ENCODE results near the gene TAF6. TPM values are rescaled to one million over a fixed set of nuclear protein-coding genes. Genes with fewer than 3 reads are reported as not detected.
A peak's percentile ranks its signal among the peaks of the same experiment; 100 is the strongest.

TAF6 gene
- total RNA-seq, 1 donor: 22.4 TPM

DNA sequence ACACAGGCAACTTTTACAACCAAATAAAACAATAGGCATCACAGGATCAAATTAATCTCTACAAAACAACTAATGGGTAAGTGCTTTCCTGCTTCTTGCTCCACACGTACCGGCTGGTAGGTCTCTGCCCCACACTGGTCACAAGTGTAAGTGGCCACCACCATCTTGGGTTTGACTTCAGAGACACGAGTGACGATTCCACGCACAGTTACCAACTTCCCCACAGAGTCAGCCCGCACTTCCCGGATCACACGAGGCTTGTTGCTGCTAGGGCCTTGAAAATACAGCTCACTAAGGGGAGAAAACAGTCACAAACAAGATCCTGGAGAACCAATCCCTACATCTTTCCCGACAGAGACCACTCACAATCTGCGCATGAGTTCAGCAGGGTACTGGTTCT, 20.2 kb downstream of the TAF6 start:
- DNase-seq (ENCODE audit: low read depth in 2 of 3, low spot score in 2 of 3): no peak

GRCh38 chr7:100095704-100096103, 23.5 kb downstream of the TAF6 start:
- no peak for DNase-seq (ENCODE audit: low read depth in 2 of 3, low spot score in 2 of 3)

GRCh38 chr7:100095289-100095688, 23.9 kb downstream of the TAF6 start:
- no peak for DNase-seq (ENCODE audit: low read depth in 2 of 3, low spot score in 2 of 3)

DNA sequence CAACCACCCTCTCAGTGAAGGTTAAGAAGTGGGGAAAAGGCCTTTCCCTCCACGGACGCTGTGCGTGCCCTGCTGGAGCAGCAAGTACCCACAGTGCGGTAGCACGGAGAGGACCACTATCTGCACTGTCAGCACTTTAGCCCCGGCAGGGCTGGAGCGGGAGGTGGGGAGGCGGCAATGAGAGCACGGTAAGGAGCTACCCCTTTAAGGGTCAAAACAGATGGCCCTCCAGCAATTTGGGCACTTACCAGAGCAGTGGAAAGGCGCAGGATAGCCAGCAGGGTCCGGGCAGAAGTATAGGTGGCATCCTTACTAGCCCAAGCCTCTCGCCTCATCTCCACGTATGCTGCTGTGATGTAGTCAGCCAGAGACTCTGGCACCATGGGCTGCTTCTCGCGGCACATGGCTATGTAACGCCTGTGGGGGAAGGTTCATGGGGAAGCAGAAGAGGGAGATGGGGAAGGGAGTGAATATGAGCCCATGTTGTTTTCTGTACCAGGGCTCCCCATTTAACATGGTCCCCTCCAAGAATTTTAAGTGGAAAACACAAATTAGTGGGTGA, 25.2 kb downstream of the TAF6 start:
- DNase-seq (ENCODE audit: low read depth in 2 of 3, low spot score in 2 of 3): no peak

GRCh38 chr7:100093498-100093897, 25.7 kb downstream of the TAF6 start:
- DNase-seq (ENCODE audit: low read depth in 2 of 3, low spot score in 2 of 3): no peak

GRCh38 chr7:100093054-100093453, 26.1 kb downstream of the TAF6 start:
- no peak for DNase-seq (ENCODE audit: low read depth in 2 of 3, low spot score in 2 of 3)

DNA sequence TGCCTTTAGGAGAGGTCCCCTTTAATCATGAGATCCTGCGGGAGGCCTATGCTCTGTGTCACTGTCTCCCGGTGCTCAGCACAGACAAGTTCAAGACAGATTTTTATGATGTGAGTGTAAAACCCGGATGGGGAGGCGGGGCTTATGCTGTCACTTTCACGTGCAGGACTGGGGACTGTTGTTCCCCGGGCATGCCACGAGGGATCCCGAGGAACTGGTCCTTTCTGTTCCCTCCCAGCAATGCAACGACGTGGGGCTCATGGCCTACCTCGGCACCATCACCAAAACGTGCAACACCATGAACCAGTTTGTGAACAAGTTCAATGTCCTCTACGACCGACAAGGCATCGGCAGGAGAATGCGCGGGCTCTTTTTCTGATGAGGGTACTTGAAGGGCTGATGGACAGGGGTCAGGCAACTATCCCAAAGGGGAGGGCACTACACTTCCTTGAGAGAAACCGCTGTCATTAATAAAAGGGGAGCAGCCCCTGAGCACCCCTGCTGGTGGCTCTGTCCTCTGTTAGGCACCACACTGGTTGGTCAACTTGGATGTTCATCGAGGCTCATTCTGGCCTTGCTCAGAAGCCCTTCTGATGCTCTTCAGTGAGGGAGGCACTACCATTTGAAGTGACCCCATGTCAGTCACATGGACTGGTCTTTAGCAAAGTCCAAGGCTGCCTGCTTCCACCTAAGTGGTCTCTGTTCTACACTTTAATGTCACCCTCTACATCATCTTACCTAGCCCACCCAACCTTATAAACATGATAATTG, 27.6 kb downstream of the TAF6 start:
- no peak for DNase-seq (ENCODE audit: low read depth in 2 of 3, low spot score in 2 of 3)

- no peak for DNase-seq (ENCODE audit: low read depth in 2 of 3, low spot score in 2 of 3)
Measured at GRCh38 chr7:100090527-100091410, 28.4 kb downstream of the TAF6 start.

GRCh38 chr7:100089458-100090196, 29.5 kb downstream of the TAF6 start:
- DNase-seq (ENCODE audit: low read depth in 2 of 3, low spot score in 2 of 3): no peak

GRCh38 chr7:100088621-100089457, 30.3 kb downstream of the TAF6 start, which contains the start of gene COPS6:
COPS6 (plus strand) TSS chr7:100088969; CDS start chr7:100088991, 22 bp downstream.
- DNase-seq (ENCODE audit: low read depth in 2 of 3, low spot score in 2 of 3): peak; percentile 74 to 79 (median 78)

- no peak for DNase-seq (ENCODE audit: low read depth in 2 of 3, low spot score in 2 of 3)
Measured at GRCh38 chr7:100088095-100088620, 31.0 kb downstream of the TAF6 start.

GRCh38 chr7:100087055-100087750, 32.0 kb downstream of the TAF6 start:
- DNase-seq (ENCODE audit: low read depth in 2 of 3, low spot score in 2 of 3): no peak

- DNase-seq (ENCODE audit: low read depth in 2 of 3, low spot score in 2 of 3): no peak
Measured at GRCh38 chr7:100085515-100085914, 33.6 kb downstream of the TAF6 start.

DNA sequence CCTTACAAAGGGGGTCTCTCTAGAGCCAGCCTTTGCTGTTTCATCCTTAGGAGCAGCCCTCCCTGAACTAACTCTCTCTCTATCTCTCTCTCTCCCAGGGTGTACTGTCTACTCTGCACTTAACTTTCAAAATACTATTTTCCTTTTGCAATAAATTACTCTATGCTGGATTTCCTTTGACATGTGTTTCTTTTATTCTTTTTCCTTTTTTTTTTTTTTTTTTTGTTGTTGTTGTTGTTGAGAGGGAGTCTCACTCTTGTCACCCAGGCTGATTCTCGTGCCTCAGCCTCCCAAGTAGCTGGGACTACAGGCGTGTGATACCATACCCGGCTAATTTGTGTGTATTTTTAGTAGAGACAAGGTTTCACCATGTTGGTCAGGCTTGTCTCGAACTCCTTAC, 36.2 kb downstream of the TAF6 start:
- no peak for DNase-seq (ENCODE audit: low read depth in 2 of 3, low spot score in 2 of 3)

DNA sequence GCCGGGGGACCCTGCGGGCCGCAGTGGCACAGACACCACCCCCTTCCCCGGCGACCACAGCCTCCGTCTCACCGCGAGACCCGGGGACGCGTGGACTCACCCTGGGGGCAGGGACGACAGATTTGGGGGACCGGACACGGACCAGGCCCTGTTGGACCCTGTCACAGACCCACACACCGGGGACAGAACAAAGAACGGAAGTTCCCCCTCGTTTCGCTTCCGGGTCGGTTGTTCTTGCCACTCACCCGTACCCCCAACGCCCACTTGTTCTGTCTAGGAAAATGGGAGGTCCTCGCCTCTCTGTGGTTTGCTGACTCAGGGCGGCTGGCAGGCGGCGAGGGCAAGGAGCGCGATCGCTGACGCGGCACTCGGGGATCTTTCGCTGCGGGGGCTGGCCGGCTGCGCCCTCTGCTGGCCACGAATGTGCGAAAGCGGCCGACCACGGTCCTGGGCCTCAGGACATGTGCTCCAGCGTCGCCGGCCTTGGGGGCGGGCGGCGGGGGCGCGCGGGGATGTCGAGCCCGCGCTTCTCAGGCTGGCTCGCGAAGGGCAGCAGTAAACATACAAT, 37.5 kb downstream of the TAF6 start, which contains the start of gene ZNF3:
Gene ZNF3, minus strand, starts transcription at position 189 of the 568 bp plus-strand sequence. CDS start 4,366 bp downstream, outside the sequence.
- peak; percentile 92 to 100 (median 99) for DNase-seq (ENCODE audit: low read depth in 2 of 3, low spot score in 2 of 3)

DNA sequence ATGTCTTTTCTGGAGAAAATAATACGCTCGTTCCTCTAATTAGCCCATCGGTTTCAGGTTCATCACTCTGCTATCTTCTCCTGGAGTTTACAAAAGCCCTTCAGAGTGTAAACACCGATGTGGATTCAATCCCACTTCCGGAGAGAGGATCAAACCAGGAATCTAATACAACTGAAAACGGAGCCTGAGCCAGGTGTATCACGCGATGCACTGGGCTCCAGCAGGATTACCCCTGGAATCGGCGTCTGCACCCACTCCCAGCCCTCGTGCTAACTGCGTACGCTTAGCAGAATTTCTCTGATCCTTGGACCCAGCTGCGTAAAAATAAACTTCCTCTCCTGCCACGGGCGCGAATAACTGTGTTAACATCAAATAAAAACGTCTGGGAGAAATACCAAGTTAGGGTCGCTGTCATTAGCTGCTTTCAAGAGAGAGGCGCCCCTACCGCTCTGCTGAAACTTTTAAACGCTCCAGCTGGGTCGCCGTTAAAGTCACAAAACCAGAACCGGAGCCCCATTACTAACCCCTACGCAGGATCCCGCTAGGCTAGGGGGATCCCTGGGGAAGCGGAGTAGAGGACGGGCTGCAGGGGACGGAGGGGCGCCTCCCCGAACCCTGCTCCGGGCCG, 38.1 kb downstream of the TAF6 start:
- peak in 2 of 3 donors; percentile 16 to 41 for DNase-seq (ENCODE audit: low read depth in 2 of 3, low spot score in 2 of 3)

DNA sequence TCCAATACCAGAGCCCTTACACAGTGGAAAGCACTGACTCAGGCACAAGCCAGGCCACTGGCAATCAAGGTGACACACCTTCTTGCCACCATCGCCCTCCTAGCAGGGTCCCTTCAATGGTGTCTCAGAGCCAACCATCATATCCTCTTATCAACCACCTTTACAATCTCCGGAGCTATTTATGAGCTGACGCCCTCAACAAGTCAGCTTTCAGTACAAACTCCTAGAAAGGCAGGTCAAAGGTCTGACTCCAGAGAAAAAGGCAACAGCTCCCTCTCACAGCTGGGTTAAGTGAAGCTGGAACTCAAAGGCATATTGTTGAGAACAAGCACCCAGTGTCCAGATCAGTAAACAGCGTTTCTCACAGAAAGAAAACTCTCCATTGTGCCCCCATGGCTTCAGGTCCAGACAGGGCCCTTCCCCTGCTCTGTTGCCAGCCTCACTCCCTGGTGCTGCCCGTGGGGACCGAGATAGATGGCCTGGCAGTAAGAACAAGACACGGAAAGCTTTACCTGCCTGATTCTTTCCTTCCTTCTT, 40.1 kb downstream of the TAF6 start:
- DNase-seq (ENCODE audit: low read depth in 2 of 3, low spot score in 2 of 3): no peak

DNA sequence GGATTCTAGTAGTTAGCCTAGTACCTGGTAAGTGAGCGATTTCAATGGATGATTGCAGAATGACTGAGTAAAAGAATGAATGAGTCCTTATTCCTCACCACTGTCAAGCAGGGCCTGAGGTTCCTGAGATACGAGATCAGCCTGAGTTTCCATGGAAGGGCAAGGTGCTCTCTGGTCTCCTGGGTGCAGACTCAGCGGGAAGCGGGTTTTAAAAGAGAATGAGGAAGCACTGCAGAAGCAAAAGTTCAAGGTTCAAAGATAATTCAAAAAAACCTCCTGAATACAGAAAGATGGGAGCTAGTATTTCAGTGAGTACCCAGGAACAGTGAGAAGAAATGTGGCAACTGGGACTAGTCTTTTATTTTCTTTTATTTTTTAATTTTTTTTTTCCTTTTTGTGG, 42.0 kb downstream of the TAF6 start:
- no peak for DNase-seq (ENCODE audit: low read depth in 2 of 3, low spot score in 2 of 3)

Data from hematopoietic multipotent progenitor cell (in vitro differentiated cells).